Colon (tissue), 2 donors: Measurements from ENCODE around the gene SMIM43.
"Not testable (repeated sequence)": the region's sequence is repeated elsewhere in the genome, so short reads cannot be mapped to it uniquely, and the experiment has no call there.

Source experiments
- FAIRE-seq: peaks from 2 replicates; lab custom pipeline; 2012; peaks lifted over from hg19 to GRCh38; lab: Jason Lieb, UNC
- donor health status: control.
- donor health status: control.

SMIM43 gene

GRCh38 chr4:121783210-121783609, 18.2 kb upstream of the SMIM43 start:
- FAIRE-seq: no peak

GRCh38 chr4:121778991-121779628, 14.1 kb upstream of the SMIM43 start:
- no peak for FAIRE-seq

- no peak for FAIRE-seq
Observed at GRCh38 chr4:121777625-121778024, 12.7 kb upstream of the SMIM43 start.

GRCh38 chr4:121776610-121777401, 11.8 kb upstream of the SMIM43 start:
- FAIRE-seq: no peak

GRCh38 chr4:121773883-121774282, 8.9 kb upstream of the SMIM43 start:
- FAIRE-seq: no peak

GRCh38 chr4:121771869-121772268, 6.9 kb upstream of the SMIM43 start:
- FAIRE-seq: no peak

- no peak for FAIRE-seq
Observed at GRCh38 chr4:121769341-121769740, 4.4 kb upstream of the SMIM43 start.

GRCh38 chr4:121767166-121767565, 2.2 kb upstream of the SMIM43 start:
- no peak for FAIRE-seq

GRCh38 chr4:121765971-121766538, 1.1 kb upstream of the SMIM43 start:
- no peak for FAIRE-seq

GRCh38 chr4:121765368-121765705, 373 bp upstream of the SMIM43 start:
- no peak for FAIRE-seq

GRCh38 chr4:121764303-121764701, 662 bp downstream of the SMIM43 start:
- FAIRE-seq: no peak

GRCh38 chr4:121760205-121760604, 4.8 kb downstream of the SMIM43 start:
- FAIRE-seq: no peak

- no peak for FAIRE-seq
Observed at GRCh38 chr4:121758925-121759568, 5.9 kb downstream of the SMIM43 start.

- not testable (repeated sequence) for FAIRE-seq
Observed at GRCh38 chr4:121752142-121752541, 12.8 kb downstream of the SMIM43 start.

- no peak for FAIRE-seq
Observed at GRCh38 chr4:121749225-121749624, 15.7 kb downstream of the SMIM43 start.

- no peak for FAIRE-seq
Observed at GRCh38 chr4:121742794-121743193, 22.2 kb downstream of the SMIM43 start.

- no peak for FAIRE-seq
Observed at GRCh38 chr4:121741751-121742150, 23.2 kb downstream of the SMIM43 start.

GRCh38 chr4:121740796-121741409, 24.1 kb downstream of the SMIM43 start:
- FAIRE-seq: no peak

GRCh38 chr4:121739575-121739974, 25.4 kb downstream of the SMIM43 start:
- FAIRE-seq: no peak

- no peak for FAIRE-seq
Observed at GRCh38 chr4:121738780-121739535, 26.0 kb downstream of the SMIM43 start.

GRCh38 chr4:121737846-121738554, 27.0 kb downstream of the SMIM43 start:
- no peak for FAIRE-seq
